Keratinocyte (primary cell): ENCODE measurements around the gene OPALIN. TPM values are rescaled to one million over a fixed set of nuclear protein-coding genes. Genes with fewer than 3 reads are reported as not detected.

Experiments used
- DNase-seq: peaks from one replicate; pipeline ENCODE4 v3.0.0-alpha.2; 2011; ENCODE audit warnings: low read depth, missing footprints, low spot score
- FAIRE-seq: peaks from 2 replicates; lab custom pipeline; 2011; peaks lifted over from hg19 to GRCh38; lab: Jason Lieb, UNC
- H2AFZ ChIP-seq: 2 replicates; pipeline ENCODE4 v1.6.0; 2012; ENCODE audit warnings: low read length, control low read depth, inconsistent platforms; ENCODE audit not compliant: control insufficient read depth
- H3K27ac ChIP-seq: 2 replicates; pipeline ENCODE4 v1.5.1; 2011; ENCODE audit warnings: low read length; ENCODE audit not compliant: control insufficient read depth, insufficient read depth
- H3K27me3 ChIP-seq: 3 replicates; pipeline ENCODE4 v1.6.0; 2011; ENCODE audit warnings: low read length; ENCODE audit not compliant: control insufficient read depth, insufficient read depth; ENCODE audit errors: extremely low read depth
- H3K36me3 ChIP-seq, 2 experiments: 2 replicates in 1 of 2; 3 replicates in 1 of 2; pipeline ENCODE4 v1.5.1; 2011; ENCODE audit warnings: low read length in 2 of 2, mild to moderate bottlenecking in 1 of 2; ENCODE audit not compliant: control insufficient read depth in 2 of 2, insufficient read depth in 2 of 2; ENCODE audit errors: extremely low read depth in 1 of 2
- H3K4me1 ChIP-seq: 3 replicates; pipeline ENCODE4 v1.5.1; 2011; ENCODE audit warnings: low read length; ENCODE audit not compliant: control insufficient read depth, insufficient read depth; ENCODE audit errors: extremely low read depth
- H3K4me2 ChIP-seq: 3 replicates; pipeline ENCODE4 v1.6.0; 2011; ENCODE audit warnings: low read depth, low read length; ENCODE audit not compliant: control insufficient read depth, insufficient read depth; ENCODE audit errors: extremely low read depth
- H3K4me3 ChIP-seq, 3 experiments: fragments of 200-600 bp in 1 of 3; sonication (generic) in 1 of 3; 2 replicates in 2 of 3; 3 replicates in 1 of 3; pipeline ENCODE4 v1.5.1; 2011 to 2016; ENCODE audit warnings: low read length in 3 of 3, mild to moderate bottlenecking in 3 of 3, control low read depth in 2 of 3, inconsistent platforms in 1 of 3, low read depth in 1 of 3, mixed read lengths in 1 of 3, mixed run types in 1 of 3, moderate library complexity in 1 of 3; ENCODE audit not compliant: control insufficient read depth in 2 of 3, insufficient read depth in 2 of 3; ENCODE audit errors: extremely low read depth in 1 of 3
- H3K79me2 ChIP-seq: 2 replicates; pipeline ENCODE4 v1.6.0; 2012; ENCODE audit warnings: low read length; ENCODE audit not compliant: control insufficient read depth, insufficient read depth
- H3K9ac ChIP-seq: 3 replicates; pipeline ENCODE4 v1.6.0; 2011; ENCODE audit warnings: low read length; ENCODE audit not compliant: control insufficient read depth, insufficient read depth; ENCODE audit errors: extremely low read depth
- H3K9me1 ChIP-seq: 3 replicates; pipeline ENCODE4 v1.6.0; 2011; ENCODE audit warnings: low read length; ENCODE audit not compliant: control insufficient read depth, insufficient read depth; ENCODE audit errors: extremely low read depth
- H3K9me3 ChIP-seq: 2 replicates; pipeline ENCODE4 v1.5.1; 2012; ENCODE audit warnings: low read depth, low read length; ENCODE audit not compliant: control insufficient read depth
- H4K20me1 ChIP-seq: 3 replicates; pipeline ENCODE4 v1.6.0; 2011; ENCODE audit warnings: low read length; ENCODE audit not compliant: control insufficient read depth, insufficient read depth; ENCODE audit errors: extremely low read depth
- EZH2 ChIP-seq: IDR thresholded peaks from one replicate; pipeline ENCODE4 v1.6.1; 2012; ENCODE audit warnings: inconsistent platforms, mild to moderate bottlenecking, low read length, moderate library complexity
- dilution Hi-C: fragments of 300-500 bp; cut with MboI; formaldehyde crosslinking; loops from one replicate; pipeline ENCODE4 v1.7.0; 2020; ENCODE audit warnings: low sequenced_read_pairs; ENCODE audit not compliant: extremely low pct_ligation_motif_present
- polyA plus RNA-seq, 5 experiments: library from polyadenylated mRNA; depleted of rRNA in 3 of 5; stranded (reverse) in 3 of 5; stranded (forward) in 1 of 5; unstranded in 1 of 5; fragments of >200 nt; gene quantifications; 1 replicate in 1 of 5; 2 replicates in 3 of 5; 3 replicates in 1 of 5; pipeline versions ENCODE4 v1.2.1 to v1.2.3, GENCODE V29; 2011 to 2012; ENCODE audit warnings: missing spikeins in 2 of 5, low read depth in 1 of 5, low replicate concordance in 1 of 5
- TF ChIP-seq, protein P1 (sequence below), 3 experiments: IDR thresholded peaks in 1 of 3; conservative IDR thresholded peaks in 1 of 3; optimal IDR thresholded peaks in 1 of 3; 2 replicates in 2 of 3; 3 replicates in 1 of 3; pipeline versions ENCODE3 to v1.5.1; 2011; ENCODE audit warnings: low read length in 3 of 3, mild to moderate bottlenecking in 3 of 3, moderate library complexity in 2 of 3, control low read depth in 1 of 3, inconsistent platforms in 1 of 3; ENCODE audit not compliant: insufficient read depth in 2 of 3; ENCODE audit errors: extremely low read depth in 1 of 3

Gene OPALIN
- polyA plus RNA-seq, 1 donor (not counting 4 experiments of a cell fraction or from before 2014, with no cell fraction given) = not detected

DNA sequence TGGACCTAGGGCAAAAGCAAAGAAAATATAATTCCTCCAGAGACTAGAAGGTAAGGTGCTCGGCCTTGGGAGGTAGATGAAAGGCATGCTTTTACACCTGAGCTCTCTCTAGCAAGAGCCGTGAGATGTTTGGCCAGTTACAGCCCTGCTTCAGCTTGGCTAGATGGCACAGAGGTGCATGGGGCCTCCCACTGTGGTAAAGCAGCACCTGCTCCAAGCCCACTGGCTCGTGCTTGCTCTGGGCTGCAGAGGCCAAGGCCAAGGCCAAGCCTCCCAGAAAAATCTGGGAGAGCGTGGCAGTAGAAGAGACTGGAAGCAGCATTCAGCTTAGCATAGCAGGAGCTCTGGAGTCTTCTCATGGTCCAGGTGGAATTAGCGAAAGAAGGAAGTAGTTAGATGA, 31.0 kb upstream of the OPALIN start:
- FAIRE-seq (no peak), DNase-seq (no peak)
- dilution Hi-C loops = no loop called here
- Histone ChIP-seq H3K9me3 (no peaks in the 10 kb centered on the region), H4K20me1 (no peaks in the 10 kb centered on the region), H3K27ac (no peak overlapping the region), H3K4me3 (no peak overlapping the region), H3K27me3 (peaks cover 48% of the 10 kb centered on the region), H3K79me2 (no peaks in the 10 kb centered on the region), H3K36me3 (no peaks in the 10 kb centered on the region), H3K9me1 (no peaks in the 10 kb centered on the region), H3K9ac (no peak overlapping the region), H3K4me2 (no peak overlapping the region), H3K4me1 (no peaks in the 10 kb centered on the region), H2AFZ (no peak overlapping the region)
- TF ChIP-seq, protein P1, sequence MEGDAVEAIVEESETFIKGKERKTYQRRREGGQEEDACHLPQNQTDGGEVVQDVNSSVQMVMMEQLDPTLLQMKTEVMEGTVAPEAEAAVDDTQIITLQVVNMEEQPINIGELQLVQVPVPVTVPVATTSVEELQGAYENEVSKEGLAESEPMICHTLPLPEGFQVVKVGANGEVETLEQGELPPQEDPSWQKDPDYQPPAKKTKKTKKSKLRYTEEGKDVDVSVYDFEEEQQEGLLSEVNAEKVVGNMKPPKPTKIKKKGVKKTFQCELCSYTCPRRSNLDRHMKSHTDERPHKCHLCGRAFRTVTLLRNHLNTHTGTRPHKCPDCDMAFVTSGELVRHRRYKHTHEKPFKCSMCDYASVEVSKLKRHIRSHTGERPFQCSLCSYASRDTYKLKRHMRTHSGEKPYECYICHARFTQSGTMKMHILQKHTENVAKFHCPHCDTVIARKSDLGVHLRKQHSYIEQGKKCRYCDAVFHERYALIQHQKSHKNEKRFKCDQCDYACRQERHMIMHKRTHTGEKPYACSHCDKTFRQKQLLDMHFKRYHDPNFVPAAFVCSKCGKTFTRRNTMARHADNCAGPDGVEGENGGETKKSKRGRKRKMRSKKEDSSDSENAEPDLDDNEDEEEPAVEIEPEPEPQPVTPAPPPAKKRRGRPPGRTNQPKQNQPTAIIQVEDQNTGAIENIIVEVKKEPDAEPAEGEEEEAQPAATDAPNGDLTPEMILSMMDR (optimal IDR thresholded peaks at IDR 0.05 in 1 of 3, IDR thresholded peaks at IDR 0.05 in 1 of 3, conservative IDR thresholded peaks at IDR 0.05 in 1 of 3; ENCODE audit: extremely low read depth in 1 of 3, insufficient read depth in 2 of 3, low read length in 3 of 3) = no peak
- no peak for TF ChIP-seq EZH2

- DNase-seq = no peak
- Histone ChIP-seq H3K9me3 (no peaks in the 10 kb centered on the region), H3K4me3 (no peak overlapping the region), H2AFZ (no peak overlapping the region), H3K36me3 (no peaks in the 10 kb centered on the region), H3K27ac (no peak overlapping the region), H3K4me1 (no peaks in the 10 kb centered on the region), H3K79me2 (no peaks in the 10 kb centered on the region), H3K9ac (no peak overlapping the region), H3K4me2 (no peak overlapping the region), H4K20me1 (no peaks in the 10 kb centered on the region), H3K27me3 (peaks cover 31% of the 10 kb centered on the region), H3K9me1 (no peaks in the 10 kb centered on the region)
- TF ChIP-seq, protein P1 (optimal IDR thresholded peaks at IDR 0.05 in 1 of 3, IDR thresholded peaks at IDR 0.05 in 1 of 3, conservative IDR thresholded peaks at IDR 0.05 in 1 of 3; ENCODE audit: extremely low read depth in 1 of 3, insufficient read depth in 2 of 3, low read length in 3 of 3) = no peak
- no peak for TF ChIP-seq EZH2
- no peak for FAIRE-seq
- dilution Hi-C loops = no loop called here
Observed at GRCh38 chr10:96387601-96388000, 28.8 kb upstream of the OPALIN start.
